ENCODE measurements around the gene FXYD4. TPM values are rescaled to one million over a fixed set of nuclear protein-coding genes. Genes with fewer than 3 reads are reported as not detected.

The FXYD4 gene
- total RNA-seq, 6 experiments from 2014 or later, result not detected

GRCh38 chr10:43372765-43373361 lies 1.4 kb downstream of the FXYD4 start:
- DNase-seq, result no peak
- no peaks in the 10 kb centered on the region for H3K36me3 Mint-ChIP-seq (ENCODE audit: low read depth)
- TF ChIP-seq, protein P1, sequence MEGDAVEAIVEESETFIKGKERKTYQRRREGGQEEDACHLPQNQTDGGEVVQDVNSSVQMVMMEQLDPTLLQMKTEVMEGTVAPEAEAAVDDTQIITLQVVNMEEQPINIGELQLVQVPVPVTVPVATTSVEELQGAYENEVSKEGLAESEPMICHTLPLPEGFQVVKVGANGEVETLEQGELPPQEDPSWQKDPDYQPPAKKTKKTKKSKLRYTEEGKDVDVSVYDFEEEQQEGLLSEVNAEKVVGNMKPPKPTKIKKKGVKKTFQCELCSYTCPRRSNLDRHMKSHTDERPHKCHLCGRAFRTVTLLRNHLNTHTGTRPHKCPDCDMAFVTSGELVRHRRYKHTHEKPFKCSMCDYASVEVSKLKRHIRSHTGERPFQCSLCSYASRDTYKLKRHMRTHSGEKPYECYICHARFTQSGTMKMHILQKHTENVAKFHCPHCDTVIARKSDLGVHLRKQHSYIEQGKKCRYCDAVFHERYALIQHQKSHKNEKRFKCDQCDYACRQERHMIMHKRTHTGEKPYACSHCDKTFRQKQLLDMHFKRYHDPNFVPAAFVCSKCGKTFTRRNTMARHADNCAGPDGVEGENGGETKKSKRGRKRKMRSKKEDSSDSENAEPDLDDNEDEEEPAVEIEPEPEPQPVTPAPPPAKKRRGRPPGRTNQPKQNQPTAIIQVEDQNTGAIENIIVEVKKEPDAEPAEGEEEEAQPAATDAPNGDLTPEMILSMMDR (IDR thresholded peaks at IDR 0.05), result no peak
- no peaks in the 10 kb centered on the region for H3K9me3 Mint-ChIP-seq
- peaks cover 15% of the 10 kb centered on the region for H3K27me3 Mint-ChIP-seq (ENCODE audit: insufficient read depth)
- H3K27ac Mint-ChIP-seq, result no peak overlapping the region
- no peaks in the 10 kb centered on the region for H3K4me1 Mint-ChIP-seq (ENCODE audit: low read depth)
- no peak overlapping the region for H3K4me3 Mint-ChIP-seq

DNA sequence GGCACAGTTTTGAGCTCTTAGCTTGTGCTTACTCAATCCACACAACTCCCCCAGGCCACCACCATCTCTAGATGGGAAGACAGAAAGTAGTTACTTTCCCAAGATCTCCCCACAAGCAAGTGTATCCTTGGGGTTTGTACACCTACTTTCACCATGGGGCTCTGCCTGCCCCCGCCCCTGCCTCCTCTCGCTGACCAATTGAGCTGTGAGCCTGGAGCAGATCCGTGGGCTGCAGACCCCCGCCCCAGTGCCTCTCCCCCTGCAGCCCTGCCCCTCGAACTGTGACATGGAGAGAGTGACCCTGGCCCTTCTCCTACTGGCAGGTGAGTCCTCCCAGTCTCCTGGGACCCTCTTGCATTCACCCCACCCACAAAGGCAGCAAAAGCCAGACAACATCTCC lies 2.0 kb downstream of the FXYD4 start:
- Mint-ChIP-seq H3K36me3 (ENCODE audit: low read depth) (no peaks in the 10 kb centered on the region), H3K4me1 (ENCODE audit: low read depth) (no peaks in the 10 kb centered on the region), H3K9me3 (no peaks in the 10 kb centered on the region), H3K4me3 (no peak overlapping the region), H3K27ac (no peak overlapping the region), H3K27me3 (ENCODE audit: insufficient read depth) (peaks cover 17% of the 10 kb centered on the region)
- TF ChIP-seq, protein P1 (IDR thresholded peaks at IDR 0.05), result no peak
- no peak for DNase-seq

DNA sequence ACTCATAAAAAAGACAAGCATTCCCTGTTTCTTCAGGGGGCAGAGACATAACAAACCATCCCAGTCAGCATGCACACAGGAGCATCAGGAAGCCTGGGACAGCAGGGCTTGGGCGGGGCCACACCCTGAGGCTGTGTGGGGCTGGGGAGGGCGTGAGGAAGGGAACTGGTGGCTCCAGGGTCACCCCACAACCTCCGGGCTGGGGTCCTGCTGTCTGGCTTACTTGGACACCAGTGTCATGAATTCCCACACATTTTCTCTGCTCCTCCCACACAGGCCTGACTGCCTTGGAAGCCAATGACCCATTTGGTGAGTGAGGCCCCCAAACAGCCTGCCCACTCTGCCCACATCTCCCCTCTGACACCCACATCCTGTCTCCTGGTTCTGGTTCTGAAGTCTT lies 2.8 kb downstream of the FXYD4 start:
- Mint-ChIP-seq H3K27ac (no peak overlapping the region), H3K27me3 (ENCODE audit: insufficient read depth) (peaks cover 18% of the 10 kb centered on the region), H3K4me3 (no peak overlapping the region), H3K36me3 (ENCODE audit: low read depth) (no peaks in the 10 kb centered on the region), H3K9me3 (no peaks in the 10 kb centered on the region), H3K4me1 (ENCODE audit: low read depth) (no peaks in the 10 kb centered on the region)
- TF ChIP-seq, protein P1 (IDR thresholded peaks at IDR 0.05), result no peak
- DNase-seq, result no peak

DNA sequence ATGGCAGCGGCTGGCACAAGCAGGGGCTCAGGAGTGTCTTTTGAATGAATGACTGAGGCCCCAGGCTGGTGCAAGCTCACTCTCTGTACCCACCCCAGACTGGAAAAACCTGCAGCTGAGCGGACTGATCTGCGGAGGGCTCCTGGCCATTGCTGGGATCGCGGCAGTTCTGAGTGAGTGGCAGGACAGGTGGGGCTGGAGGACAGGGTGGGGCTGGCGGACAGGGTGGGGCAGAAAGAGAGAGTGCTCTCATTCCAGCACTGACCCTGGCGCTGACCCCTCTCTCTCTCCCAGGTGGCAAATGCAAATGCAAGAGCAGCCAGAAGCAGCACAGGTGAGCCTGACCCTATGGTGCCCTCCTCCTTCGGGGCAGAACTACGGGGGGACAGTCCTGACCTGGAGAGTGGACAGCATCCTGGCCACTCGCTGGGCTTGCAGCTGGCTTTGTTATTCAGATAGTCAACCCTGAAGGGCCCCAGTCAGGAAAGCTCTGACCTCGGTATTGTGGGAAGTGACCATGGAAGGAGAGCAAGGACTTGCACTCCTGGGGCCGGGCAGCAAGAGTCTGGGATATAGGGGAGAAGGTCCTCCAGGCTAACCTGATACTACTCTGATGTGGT lies 4.1 kb downstream of the FXYD4 start:
- DNase-seq, result no peak
- Mint-ChIP-seq H3K4me3 (no peak overlapping the region), H3K36me3 (ENCODE audit: low read depth) (no peaks in the 10 kb centered on the region), H3K27me3 (ENCODE audit: insufficient read depth) (peaks cover 20% of the 10 kb centered on the region), H3K9me3 (no peaks in the 10 kb centered on the region), H3K27ac (no peak overlapping the region), H3K4me1 (ENCODE audit: low read depth) (no peaks in the 10 kb centered on the region)
- TF ChIP-seq, protein P1 (IDR thresholded peaks at IDR 0.05), result no peak

DNA sequence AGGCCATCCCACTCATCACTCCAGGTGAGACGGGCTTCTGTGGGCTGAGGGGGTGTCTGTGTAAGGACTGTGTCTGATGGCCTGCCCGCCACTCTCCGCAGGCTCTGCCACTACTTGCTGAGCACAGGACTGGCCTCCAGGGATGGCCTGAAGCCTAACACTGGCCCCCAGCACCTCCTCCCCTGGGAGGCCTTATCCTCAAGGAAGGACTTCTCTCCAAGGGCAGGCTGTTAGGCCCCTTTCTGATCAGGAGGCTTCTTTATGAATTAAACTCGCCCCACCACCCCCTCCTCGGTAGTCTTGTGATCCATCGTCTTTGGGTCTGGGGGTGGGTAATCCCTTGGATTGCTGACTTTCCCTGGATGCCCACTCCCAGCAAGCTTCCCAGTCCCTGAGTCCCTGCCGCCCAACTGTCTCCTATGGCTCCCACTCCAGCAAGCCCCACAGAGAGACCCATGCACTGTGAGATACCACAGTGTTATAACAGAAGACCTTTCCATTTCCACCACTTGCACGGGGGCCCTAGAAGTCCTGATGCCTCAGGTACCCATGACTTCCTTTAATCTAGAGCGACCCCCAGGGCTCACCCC lies 4.7 kb downstream of the FXYD4 start:
- Mint-ChIP-seq H3K27me3 (ENCODE audit: insufficient read depth) (peaks cover 20% of the 10 kb centered on the region), H3K27ac (no peak overlapping the region), H3K4me1 (ENCODE audit: low read depth) (no peaks in the 10 kb centered on the region), H3K4me3 (no peak overlapping the region), H3K9me3 (no peaks in the 10 kb centered on the region), H3K36me3 (ENCODE audit: low read depth) (no peaks in the 10 kb centered on the region)
- DNase-seq, result no peak
- TF ChIP-seq, protein P1 (IDR thresholded peaks at IDR 0.05), result no peak
